HepG2 (cell line): Measurements from ENCODE around the gene SHANK3. TPM values are rescaled to one million over a fixed set of nuclear protein-coding genes. Genes with fewer than 3 reads are reported as not detected.

Source experiments
- CCDC6 ChIP-seq: sonication (generic); formaldehyde crosslinking; IDR thresholded peaks from 2 replicates; pipeline ENCODE4 v1.8.1; 2022; ENCODE audit warnings: mild to moderate bottlenecking, missing genetic modification reagents, moderate library complexity
- POLR2G ChIP-seq: fragments of 200-400 bp; formaldehyde crosslinking; IDR thresholded peaks from 2 replicates; pipeline ENCODE4 v1.6.1; 2018; ENCODE audit warnings: mild to moderate bottlenecking, low read depth, low read length, moderate library complexity
- RXRA ChIP-seq: sonication (generic); formaldehyde crosslinking; IDR thresholded peaks from 2 replicates; pipeline ENCODE4 v1.5.1; 2020; ENCODE audit warnings: missing genetic modification reagents
- SALL1 ChIP-seq: sonication (generic); formaldehyde crosslinking; IDR thresholded peaks from 2 replicates; pipeline ENCODE4 v1.8.0; 2022; ENCODE audit warnings: mild to moderate bottlenecking, missing genetic modification reagents
- ZBTB7A ChIP-seq: sonication (generic); formaldehyde crosslinking; IDR thresholded peaks from 2 replicates; pipeline ENCODE4 v1.8.0; 2022; ENCODE audit warnings: mild to moderate bottlenecking, missing genetic modification reagents
- ZFP36L1 ChIP-seq: sonication (generic); formaldehyde crosslinking; IDR thresholded peaks from 2 replicates; pipeline ENCODE4 v1.8.0; 2022; ENCODE audit warnings: mild to moderate bottlenecking, missing genetic modification reagents, moderate library complexity
- ZMAT3 ChIP-seq: sonication (generic); formaldehyde crosslinking; conservative IDR thresholded peaks from 2 replicates; pipeline ENCODE4 v1.7.0; 2021; ENCODE audit warnings: missing genetic modification reagents
- ZMYM4 ChIP-seq: sonication (generic); formaldehyde crosslinking; IDR thresholded peaks from 2 replicates; pipeline ENCODE4 v1.8.1; 2023; ENCODE audit warnings: mild to moderate bottlenecking, missing genetic modification reagents
- ZNF326 ChIP-seq: sonication (generic); formaldehyde crosslinking; IDR thresholded peaks from 2 replicates; pipeline ENCODE4 v1.4.0; 2020; ENCODE audit warnings: missing genetic modification reagents, borderline replicate concordance
- ZNF33B ChIP-seq: sonication (generic); formaldehyde crosslinking; IDR thresholded peaks from 2 replicates; pipeline ENCODE4 v1.5.1; 2020; ENCODE audit warnings: mild to moderate bottlenecking, missing genetic modification reagents
- ZNF430 ChIP-seq: sonication (generic); formaldehyde crosslinking; IDR thresholded peaks from 2 replicates; pipeline ENCODE4 v1.9.0; 2021; ENCODE audit warnings: mild to moderate bottlenecking, missing genetic modification reagents
- ZNF850 ChIP-seq: sonication (generic); formaldehyde crosslinking; conservative IDR thresholded peaks from 2 replicates; pipeline ENCODE4 v1.9.0; 2021; ENCODE audit warnings: mild to moderate bottlenecking, missing genetic modification reagents
- ZZZ3 ChIP-seq: sonication (generic); formaldehyde crosslinking; IDR thresholded peaks from 2 replicates; pipeline ENCODE4 v1.4.0; 2020; ENCODE audit warnings: missing genetic modification reagents, mild to moderate bottlenecking, borderline replicate concordance
- polyA plus RNA-seq, 8 experiments: library from polyadenylated mRNA; depleted of rRNA in 3 of 8; stranded (reverse) in 7 of 8; unstranded in 1 of 8; fragments of >200 nt; fragmentation: Illumina TruSeq in 4 of 8; extraction: Trizol in 4 of 8; gene quantifications; 2 replicates each; pipeline versions ENCODE4 v1.2.1 to v1.2.3, GENCODE V29; 2011 to 2016; ENCODE audit warnings: low read depth in 4 of 8, missing spikeins in 1 of 8, mixed read lengths in 1 of 8; ENCODE audit not compliant: insufficient read depth in 1 of 8
- total RNA-seq, 5 experiments: library from RNA; depleted of rRNA; stranded (reverse); fragments of >200 nt; fragmentation: Illumina TruSeq; extraction: Trizol; gene quantifications; 2 replicates each; pipeline ENCODE4 v1.2.3, GENCODE V29; 2016; ENCODE audit warnings: low read depth in 1 of 5
- TF ChIP-seq, protein P1 (sequence below): sonication (generic); formaldehyde crosslinking; IDR thresholded peaks from 2 replicates; pipeline ENCODE4 v1.4.0; 2020; ENCODE audit warnings: mild to moderate bottlenecking, missing genetic modification reagents, borderline replicate concordance
- TF ChIP-seq, protein P2 (sequence below): sonication (generic); formaldehyde crosslinking; IDR thresholded peaks from 2 replicates; pipeline ENCODE4 v1.4.0; 2020; ENCODE audit warnings: mild to moderate bottlenecking, missing genetic modification reagents
- TF ChIP-seq, protein P3 (sequence below): sonication (generic); formaldehyde crosslinking; IDR thresholded peaks from 2 replicates; pipeline ENCODE4 v1.5.0; 2020; ENCODE audit warnings: mild to moderate bottlenecking, missing genetic modification reagents, moderate library complexity
- TF ChIP-seq, protein P4 (sequence below): sonication (generic); formaldehyde crosslinking; IDR thresholded peaks from 2 replicates; pipeline ENCODE4 v1.8.1; 2023; ENCODE audit warnings: mild to moderate bottlenecking, missing genetic modification reagents

The SHANK3 gene
- total and polyA plus RNA-seq, 2 of the 13 experiments (the other 11 are each of a cell fraction or from before 2014, with no cell fraction given), result 2.9 to 4.6 TPM

DNA sequence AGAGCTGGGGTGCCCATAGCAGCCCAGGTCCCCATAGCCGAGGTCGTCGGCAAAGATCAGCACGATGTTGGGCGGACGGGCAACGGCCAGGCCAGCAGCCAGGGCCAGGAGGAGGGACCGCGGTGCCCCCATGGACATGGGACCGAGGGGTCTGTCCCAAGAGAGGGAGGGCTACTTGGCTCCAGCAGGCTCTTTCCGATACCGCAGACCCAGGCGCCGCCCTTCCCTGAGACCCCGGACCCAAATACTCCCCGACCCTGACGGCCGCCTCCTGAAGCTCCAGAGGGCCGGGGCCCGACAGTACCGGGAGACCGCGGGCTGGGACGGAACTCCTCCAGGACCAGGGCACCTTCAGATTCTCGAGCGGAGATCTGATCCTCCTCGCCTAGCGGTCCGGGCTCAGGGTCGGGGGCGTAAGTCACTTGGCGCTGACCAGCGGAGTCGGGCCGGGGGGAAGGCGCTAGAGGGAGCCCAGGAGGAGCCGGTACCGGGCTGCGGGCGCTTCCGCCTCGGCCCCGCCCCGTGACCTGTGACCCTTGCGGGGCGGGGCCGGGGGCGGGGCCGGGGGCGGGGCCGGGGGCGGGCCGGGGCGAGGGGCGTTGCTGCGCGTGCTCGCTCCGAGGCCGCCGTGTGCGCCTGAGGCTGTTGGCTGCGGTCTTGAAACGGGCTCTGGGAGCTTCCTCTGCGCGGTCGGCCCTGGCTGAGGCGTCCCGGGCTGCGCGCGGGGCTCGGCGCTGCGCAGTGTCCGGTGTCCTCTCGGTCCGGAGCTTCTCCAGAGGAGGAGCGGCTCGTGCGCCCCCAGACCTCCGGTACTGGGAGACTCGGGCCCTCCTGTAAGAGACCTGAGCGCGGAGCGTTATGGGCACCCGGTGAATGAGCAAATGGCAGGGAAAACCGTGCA is 44.7 kb upstream of the SHANK3 start, which contains the start of gene ARSA (continued):
- peak; percentile 10; the same call in 1 of the 2 replicates for TF ChIP-seq ZMYM4 (CRISPR knock-in tag)
- TF ChIP-seq ZZZ3 (CRISPR knock-in tag), result no peak
- TF ChIP-seq, protein P1, sequence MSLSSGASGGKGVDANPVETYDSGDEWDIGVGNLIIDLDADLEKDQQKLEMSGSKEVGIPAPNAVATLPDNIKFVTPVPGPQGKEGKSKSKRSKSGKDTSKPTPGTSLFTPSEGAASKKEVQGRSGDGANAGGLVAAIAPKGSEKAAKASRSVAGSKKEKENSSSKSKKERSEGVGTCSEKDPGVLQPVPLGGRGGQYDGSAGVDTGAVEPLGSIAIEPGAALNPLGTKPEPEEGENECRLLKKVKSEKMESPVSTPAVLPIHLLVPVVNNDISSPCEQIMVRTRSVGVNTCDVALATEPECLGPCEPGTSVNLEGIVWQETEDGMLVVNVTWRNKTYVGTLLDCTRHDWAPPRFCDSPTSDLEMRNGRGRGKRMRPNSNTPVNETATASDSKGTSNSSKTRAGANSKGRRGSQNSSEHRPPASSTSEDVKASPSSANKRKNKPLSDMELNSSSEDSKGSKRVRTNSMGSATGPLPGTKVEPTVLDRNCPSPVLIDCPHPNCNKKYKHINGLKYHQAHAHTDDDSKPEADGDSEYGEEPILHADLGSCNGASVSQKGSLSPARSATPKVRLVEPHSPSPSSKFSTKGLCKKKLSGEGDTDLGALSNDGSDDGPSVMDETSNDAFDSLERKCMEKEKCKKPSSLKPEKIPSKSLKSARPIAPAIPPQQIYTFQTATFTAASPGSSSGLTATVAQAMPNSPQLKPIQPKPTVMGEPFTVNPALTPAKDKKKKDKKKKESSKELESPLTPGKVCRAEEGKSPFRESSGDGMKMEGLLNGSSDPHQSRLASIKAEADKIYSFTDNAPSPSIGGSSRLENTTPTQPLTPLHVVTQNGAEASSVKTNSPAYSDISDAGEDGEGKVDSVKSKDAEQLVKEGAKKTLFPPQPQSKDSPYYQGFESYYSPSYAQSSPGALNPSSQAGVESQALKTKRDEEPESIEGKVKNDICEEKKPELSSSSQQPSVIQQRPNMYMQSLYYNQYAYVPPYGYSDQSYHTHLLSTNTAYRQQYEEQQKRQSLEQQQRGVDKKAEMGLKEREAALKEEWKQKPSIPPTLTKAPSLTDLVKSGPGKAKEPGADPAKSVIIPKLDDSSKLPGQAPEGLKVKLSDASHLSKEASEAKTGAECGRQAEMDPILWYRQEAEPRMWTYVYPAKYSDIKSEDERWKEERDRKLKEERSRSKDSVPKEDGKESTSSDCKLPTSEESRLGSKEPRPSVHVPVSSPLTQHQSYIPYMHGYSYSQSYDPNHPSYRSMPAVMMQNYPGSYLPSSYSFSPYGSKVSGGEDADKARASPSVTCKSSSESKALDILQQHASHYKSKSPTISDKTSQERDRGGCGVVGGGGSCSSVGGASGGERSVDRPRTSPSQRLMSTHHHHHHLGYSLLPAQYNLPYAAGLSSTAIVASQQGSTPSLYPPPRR (CRISPR knock-in tag), result peak; percentile 26; the same call in 1 of the 2 replicates
- TF ChIP-seq, protein P2, sequence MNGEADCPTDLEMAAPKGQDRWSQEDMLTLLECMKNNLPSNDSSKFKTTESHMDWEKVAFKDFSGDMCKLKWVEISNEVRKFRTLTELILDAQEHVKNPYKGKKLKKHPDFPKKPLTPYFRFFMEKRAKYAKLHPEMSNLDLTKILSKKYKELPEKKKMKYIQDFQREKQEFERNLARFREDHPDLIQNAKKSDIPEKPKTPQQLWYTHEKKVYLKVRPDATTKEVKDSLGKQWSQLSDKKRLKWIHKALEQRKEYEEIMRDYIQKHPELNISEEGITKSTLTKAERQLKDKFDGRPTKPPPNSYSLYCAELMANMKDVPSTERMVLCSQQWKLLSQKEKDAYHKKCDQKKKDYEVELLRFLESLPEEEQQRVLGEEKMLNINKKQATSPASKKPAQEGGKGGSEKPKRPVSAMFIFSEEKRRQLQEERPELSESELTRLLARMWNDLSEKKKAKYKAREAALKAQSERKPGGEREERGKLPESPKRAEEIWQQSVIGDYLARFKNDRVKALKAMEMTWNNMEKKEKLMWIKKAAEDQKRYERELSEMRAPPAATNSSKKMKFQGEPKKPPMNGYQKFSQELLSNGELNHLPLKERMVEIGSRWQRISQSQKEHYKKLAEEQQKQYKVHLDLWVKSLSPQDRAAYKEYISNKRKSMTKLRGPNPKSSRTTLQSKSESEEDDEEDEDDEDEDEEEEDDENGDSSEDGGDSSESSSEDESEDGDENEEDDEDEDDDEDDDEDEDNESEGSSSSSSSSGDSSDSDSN (CRISPR knock-in tag), result peak; percentile 55
- TF ChIP-seq ZFP36L1 (CRISPR knock-in tag), result 0 out of 2 replicates have a peak, but pooled peaks have one; percentile 8
- TF ChIP-seq CCDC6 (CRISPR knock-in tag), result 0 out of 2 replicates have a peak, but pooled peaks have one; percentile 50
- peak; percentile 49; the same call in 1 of the 2 replicates for TF ChIP-seq RXRA
- TF ChIP-seq ZNF850, result 0 out of 2 replicates have a peak, but pooled peaks have one; percentile 78
- TF ChIP-seq, protein P3, sequence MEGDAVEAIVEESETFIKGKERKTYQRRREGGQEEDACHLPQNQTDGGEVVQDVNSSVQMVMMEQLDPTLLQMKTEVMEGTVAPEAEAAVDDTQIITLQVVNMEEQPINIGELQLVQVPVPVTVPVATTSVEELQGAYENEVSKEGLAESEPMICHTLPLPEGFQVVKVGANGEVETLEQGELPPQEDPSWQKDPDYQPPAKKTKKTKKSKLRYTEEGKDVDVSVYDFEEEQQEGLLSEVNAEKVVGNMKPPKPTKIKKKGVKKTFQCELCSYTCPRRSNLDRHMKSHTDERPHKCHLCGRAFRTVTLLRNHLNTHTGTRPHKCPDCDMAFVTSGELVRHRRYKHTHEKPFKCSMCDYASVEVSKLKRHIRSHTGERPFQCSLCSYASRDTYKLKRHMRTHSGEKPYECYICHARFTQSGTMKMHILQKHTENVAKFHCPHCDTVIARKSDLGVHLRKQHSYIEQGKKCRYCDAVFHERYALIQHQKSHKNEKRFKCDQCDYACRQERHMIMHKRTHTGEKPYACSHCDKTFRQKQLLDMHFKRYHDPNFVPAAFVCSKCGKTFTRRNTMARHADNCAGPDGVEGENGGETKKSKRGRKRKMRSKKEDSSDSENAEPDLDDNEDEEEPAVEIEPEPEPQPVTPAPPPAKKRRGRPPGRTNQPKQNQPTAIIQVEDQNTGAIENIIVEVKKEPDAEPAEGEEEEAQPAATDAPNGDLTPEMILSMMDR (CRISPR knock-in tag), result peak; percentile 81
- peak; percentile 26; the same call in 1 of the 2 replicates for TF ChIP-seq SALL1
- TF ChIP-seq ZBTB7A, result 0 out of 2 replicates have a peak, but pooled peaks have one; percentile 7
- peak; percentile 70; the same call in 1 of the 2 replicates for TF ChIP-seq ZMAT3
- TF ChIP-seq ZNF33B, result 0 out of 2 replicates have a peak, but pooled peaks have one; percentile 58
- TF ChIP-seq, protein P4, sequence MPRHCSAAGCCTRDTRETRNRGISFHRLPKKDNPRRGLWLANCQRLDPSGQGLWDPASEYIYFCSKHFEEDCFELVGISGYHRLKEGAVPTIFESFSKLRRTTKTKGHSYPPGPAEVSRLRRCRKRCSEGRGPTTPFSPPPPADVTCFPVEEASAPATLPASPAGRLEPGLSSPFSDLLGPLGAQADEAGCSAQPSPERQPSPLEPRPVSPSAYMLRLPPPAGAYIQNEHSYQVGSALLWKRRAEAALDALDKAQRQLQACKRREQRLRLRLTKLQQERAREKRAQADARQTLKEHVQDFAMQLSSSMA (CRISPR knock-in tag), result no peak; the same call in 1 of the 2 replicates
- TF ChIP-seq POLR2G, result peak; percentile 82
- TF ChIP-seq ZNF326 (CRISPR knock-in tag), result no peak
- TF ChIP-seq ZNF430 (CRISPR knock-in tag), result peak; percentile 80
